GM18861 (cell line): ENCODE data around the gene GALNT18.
"Not testable (repeated sequence)": the region's sequence is repeated elsewhere in the genome, so short reads cannot be mapped to it uniquely, and the experiment has no call there.

Source experiments
- ATAC-seq: cut with Tn5 transposase; IDR thresholded peaks from one replicate; pipeline ENCODE4 v1.9.1; 2021; ENCODE audit not compliant: unreplicated experiment

Gene GALNT18

GRCh38 chr11:11366793-11367192, 255.0 kb downstream of the GALNT18 start:
- ATAC-seq, result no peak

DNA sequence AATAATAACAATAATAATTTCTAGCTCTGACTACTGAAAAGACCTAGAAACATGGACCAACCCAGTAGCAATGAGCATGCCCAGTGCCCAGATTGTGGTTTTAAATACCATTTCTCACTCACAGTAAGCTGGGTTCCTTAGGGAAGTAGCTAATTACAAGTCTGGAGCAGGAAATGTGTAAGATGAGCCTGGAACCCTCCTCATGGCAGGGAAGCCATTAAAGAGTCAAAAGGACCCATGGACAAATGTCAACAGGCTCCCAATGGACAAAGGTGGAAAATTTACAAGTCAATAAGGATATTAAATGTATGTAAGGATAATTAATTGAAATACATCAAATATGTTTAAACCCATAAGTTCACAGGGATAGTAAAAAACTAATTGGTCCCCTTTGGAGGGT, 258.1 kb downstream of the GALNT18 start:
- no peak for ATAC-seq

- no peak for ATAC-seq
Measured at GRCh38 chr11:11359611-11360010, 262.2 kb downstream of the GALNT18 start.

DNA sequence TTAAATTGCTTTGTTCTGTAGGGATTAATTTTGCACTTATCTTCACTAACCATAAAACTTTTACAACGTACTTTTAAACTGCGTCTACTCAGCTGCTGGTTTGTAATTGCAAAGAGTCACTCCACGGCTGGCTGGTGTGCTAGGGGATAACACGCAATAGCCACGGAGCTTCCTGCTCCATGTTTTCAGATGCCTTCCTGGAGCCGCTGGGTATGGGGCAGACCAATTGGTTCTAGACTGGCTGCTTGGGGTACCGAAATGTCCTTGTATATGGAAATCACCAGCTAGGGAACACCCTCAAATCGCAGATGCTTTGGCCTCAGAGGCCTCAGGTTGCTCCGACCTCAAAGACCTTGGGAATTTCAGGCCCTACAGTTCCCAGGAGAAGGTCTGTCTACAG, 265.0 kb downstream of the GALNT18 start:
- ATAC-seq, result no peak

- ATAC-seq, result not testable (repeated sequence)
Measured at GRCh38 chr11:11352878-11353277, 268.9 kb downstream of the GALNT18 start, which contains the start of gene CSNK2A3. Gene CSNK2A3 (minus strand): TSS chr11:11353250. CDS start chr11:11353119, 131 bp downstream.

DNA sequence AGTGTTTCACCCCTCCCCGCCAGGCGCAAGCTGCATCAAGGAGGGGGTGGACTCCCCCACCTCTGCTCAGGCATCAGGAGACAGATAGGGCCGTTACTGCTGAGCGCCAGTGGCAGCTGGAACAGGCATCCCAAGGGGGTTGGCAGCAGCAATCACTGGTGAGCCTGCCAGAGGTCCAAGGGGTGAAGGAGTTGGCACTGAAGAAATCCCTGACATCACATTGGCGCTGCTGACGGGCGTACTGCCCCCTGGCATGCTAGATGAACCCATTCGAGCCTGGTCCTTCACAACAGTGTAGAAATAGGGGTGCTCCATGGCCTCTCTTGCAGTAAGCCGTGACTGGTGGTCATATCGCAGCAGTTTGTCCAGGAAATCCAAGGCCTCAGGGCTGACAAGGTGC, 270.0 kb downstream of the GALNT18 start:
- ATAC-seq, result not testable (repeated sequence)

- ATAC-seq, result no peak
Measured at GRCh38 chr11:11351042-11351586, 270.7 kb downstream of the GALNT18 start.

DNA sequence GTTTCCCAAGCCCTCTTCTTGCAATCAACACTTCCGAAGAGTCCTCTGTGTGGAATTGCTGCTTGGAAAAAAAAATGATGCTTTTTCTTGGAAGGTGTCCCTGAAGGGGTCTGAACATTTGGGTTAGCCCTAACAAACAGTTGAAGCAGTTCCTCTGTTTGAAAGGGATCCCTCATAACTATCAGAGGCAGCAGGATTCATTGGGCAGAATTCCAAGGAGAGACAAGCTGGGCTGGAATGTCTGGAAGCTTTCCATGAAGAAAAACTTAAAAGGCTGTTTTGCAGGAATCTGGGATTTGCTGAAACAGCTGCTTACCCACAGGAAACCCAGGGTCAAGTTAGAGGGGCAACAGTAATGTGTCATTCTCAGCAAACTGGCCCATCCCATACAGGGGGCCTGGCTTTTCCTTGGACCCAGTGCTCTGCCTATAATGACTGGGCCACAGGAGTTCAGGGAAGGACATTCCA, 271.9 kb downstream of the GALNT18 start:
- no peak for ATAC-seq

- ATAC-seq, result no peak
Measured at GRCh38 chr11:11349106-11349825, 272.5 kb downstream of the GALNT18 start.

- ATAC-seq, result no peak
Measured at GRCh38 chr11:11348303-11348702, 273.5 kb downstream of the GALNT18 start.

- no peak for ATAC-seq
Measured at GRCh38 chr11:11347592-11347991, 274.2 kb downstream of the GALNT18 start.

DNA sequence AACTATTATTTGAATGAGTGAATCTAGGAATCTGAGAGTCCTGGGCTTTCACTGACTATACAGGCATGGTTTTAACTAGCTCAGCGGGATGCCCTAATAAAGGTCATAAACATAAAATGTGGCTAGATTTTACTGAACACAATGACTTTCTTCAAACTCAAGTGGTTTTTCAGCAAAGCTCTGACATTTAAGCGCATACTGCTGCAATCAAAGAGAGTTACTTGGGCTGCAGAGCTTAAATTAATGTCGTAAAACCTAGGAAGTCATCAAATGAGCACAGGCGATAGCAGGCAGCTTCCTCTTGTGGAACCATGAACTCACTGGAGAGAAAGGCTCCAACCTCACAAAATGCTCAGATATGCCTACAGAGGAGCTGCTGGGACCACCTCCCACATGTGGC, 275.5 kb downstream of the GALNT18 start:
- ATAC-seq, result no peak

GRCh38 chr11:11345099-11345498, 276.7 kb downstream of the GALNT18 start:
- no peak for ATAC-seq

DNA sequence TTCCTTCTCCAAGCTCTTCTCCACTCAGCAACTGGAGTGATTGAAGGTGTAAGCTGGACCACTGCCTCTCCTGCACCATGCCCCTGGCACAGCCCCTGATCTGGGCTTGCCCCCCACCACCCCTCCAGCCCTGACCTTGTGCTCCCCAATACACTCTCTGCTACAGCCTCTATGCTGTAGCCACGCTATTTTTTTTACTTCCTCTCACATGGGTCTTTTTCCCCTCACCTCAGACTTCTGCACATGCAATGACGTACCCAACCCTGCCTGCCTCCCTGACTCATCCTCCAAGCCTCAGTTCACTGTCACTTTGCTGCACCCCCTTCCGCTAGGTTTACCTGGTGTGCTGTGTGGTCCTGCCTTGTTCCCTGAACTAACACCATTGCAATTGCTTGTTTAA, 277.8 kb downstream of the GALNT18 start:
- no peak for ATAC-seq

- ATAC-seq, result no peak
Measured at GRCh38 chr11:11338304-11338703, 283.5 kb downstream of the GALNT18 start.

- ATAC-seq, result no peak
Measured at GRCh38 chr11:11336664-11337063, 285.1 kb downstream of the GALNT18 start.

GRCh38 chr11:11335043-11335442, 286.8 kb downstream of the GALNT18 start:
- ATAC-seq, result no peak

DNA sequence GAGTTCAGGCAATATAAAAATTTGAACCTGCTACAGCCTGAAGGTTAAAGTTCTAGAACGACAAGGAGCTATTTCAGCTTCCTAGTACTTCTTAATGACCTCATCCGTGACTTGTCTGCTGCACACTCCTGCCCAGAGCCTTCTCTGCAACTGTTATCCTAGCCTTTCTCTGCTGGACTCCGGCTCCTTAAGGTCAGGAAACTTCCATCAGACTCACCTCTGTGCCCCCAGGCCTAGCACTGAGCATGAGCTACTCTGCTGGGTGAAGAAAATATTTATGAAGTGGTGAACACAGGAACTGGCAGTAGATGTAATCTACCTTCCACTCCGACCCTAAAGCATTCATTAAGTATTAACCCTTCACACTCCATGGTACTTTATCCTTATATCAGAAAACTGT, 287.2 kb downstream of the GALNT18 start:
- ATAC-seq, result no peak

DNA sequence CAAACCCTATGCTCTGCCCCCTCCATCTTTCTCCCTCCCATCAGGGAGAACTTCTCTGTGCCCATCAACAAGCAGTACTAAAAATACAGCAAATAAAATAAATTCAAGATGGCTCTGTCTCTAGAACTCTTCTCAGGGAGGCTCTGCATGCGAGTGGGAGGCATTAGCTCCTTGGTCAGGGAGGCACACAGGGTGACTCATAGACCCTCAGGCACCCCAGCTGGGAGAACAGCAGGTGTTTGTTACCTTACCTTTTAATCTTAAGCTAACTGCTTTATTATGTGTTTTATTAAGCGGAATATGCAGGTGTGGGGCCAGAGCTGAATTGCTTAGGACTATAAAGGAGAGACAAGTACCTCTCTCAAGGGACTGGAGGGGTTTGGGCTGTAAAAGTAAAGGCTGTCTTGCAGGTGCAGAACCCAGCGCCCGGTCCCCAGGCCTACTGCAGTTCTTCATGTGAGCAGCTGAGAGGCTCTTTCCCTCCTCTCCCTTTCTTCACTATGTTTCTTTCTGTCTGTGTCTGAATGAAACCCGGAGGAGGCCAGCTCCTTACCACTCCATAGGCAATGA, 289.6 kb downstream of the GALNT18 start:
- ATAC-seq, result no peak

- no peak for ATAC-seq
Measured at GRCh38 chr11:11329062-11329806, 292.6 kb downstream of the GALNT18 start.

- no peak for ATAC-seq
Measured at GRCh38 chr11:11324090-11324489, 297.7 kb downstream of the GALNT18 start.

DNA sequence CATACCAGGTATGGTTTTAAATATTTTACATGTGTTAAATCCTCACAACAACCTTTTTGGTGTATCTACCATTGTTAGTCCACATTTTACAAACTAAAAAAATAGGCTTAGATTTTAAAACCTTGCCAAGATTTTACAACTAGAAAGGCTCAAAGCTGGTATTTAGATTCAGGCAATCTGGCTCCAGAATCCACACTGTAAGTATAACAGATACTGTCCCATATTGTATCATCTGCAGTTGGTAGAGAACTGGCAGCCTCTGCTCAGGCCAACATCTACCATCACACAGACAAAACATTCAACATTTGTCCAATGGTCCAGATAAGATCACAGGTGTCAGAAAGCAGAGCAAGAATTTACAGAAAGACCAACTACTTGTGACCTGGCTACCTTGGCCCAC, 299.7 kb downstream of the GALNT18 start:
- ATAC-seq, result no peak
